Nephron (organoid): ENCODE results near the gene MYO3B.

Experiments
- H3K27ac Mint-ChIP-seq, 3 experiments: 2 replicates each; pipeline ENCODE4 v1.8.0; 2020; ENCODE audit warnings: mixed read lengths in 3 of 3, mild to moderate bottlenecking in 2 of 3, moderate library complexity in 1 of 3
- H3K27me3 Mint-ChIP-seq: 2 replicates; pipeline ENCODE4 v1.8.0; 2021; ENCODE audit warnings: low read depth, mild to moderate bottlenecking, moderate library complexity, mixed read lengths
- H3K36me3 Mint-ChIP-seq: 2 replicates; pipeline ENCODE4 v1.8.0; 2020; ENCODE audit warnings: low read depth, mixed read lengths
- H3K4me1 Mint-ChIP-seq: 2 replicates; pipeline ENCODE4 v1.8.0; 2020; ENCODE audit warnings: mixed read lengths
- H3K4me3 Mint-ChIP-seq, 3 experiments: 2 replicates each; pipeline ENCODE4 v1.8.0; 2020; ENCODE audit warnings: mild to moderate bottlenecking in 3 of 3, mixed read lengths in 3 of 3, moderate library complexity in 2 of 3
- H3K9me3 Mint-ChIP-seq: 2 replicates; pipeline ENCODE4 v1.8.0; 2020; ENCODE audit warnings: mixed read lengths
- TF ChIP-seq, protein P1 (sequence below), 3 experiments: fragments of 200-600 bp; sonication (generic); IDR thresholded peaks; one replicate each; pipeline ENCODE4 v1.5.0; 2021; ENCODE audit warnings: antibody characterized with exemption in 3 of 3; ENCODE audit not compliant: unreplicated experiment in 3 of 3

MYO3B gene

DNA sequence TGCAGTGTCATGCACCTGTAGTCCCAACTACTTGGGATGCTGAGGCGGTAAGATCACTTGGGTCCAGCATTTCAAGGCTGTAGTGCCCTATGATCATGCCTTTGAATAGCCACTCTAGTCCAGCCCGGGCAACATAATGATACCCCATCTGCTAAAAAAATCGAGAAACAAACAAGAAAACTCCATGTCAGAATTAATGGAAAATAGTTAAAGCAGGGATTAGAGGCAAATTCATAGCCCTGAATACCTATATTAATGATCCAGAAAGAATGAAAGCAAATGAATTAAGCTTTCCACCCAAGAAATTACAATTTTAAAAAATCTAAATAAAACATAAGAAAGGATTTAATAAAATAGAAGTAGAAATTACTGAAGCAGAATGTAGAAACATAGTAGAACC, 143.0 kb downstream of the MYO3B start:
- peaks cover 7% of the 10 kb centered on the region for H3K36me3 Mint-ChIP-seq
- peaks cover 31% of the 10 kb centered on the region for H3K9me3 Mint-ChIP-seq
- TF ChIP-seq, protein P1, sequence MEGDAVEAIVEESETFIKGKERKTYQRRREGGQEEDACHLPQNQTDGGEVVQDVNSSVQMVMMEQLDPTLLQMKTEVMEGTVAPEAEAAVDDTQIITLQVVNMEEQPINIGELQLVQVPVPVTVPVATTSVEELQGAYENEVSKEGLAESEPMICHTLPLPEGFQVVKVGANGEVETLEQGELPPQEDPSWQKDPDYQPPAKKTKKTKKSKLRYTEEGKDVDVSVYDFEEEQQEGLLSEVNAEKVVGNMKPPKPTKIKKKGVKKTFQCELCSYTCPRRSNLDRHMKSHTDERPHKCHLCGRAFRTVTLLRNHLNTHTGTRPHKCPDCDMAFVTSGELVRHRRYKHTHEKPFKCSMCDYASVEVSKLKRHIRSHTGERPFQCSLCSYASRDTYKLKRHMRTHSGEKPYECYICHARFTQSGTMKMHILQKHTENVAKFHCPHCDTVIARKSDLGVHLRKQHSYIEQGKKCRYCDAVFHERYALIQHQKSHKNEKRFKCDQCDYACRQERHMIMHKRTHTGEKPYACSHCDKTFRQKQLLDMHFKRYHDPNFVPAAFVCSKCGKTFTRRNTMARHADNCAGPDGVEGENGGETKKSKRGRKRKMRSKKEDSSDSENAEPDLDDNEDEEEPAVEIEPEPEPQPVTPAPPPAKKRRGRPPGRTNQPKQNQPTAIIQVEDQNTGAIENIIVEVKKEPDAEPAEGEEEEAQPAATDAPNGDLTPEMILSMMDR (IDR thresholded peaks at IDR 0.05; ENCODE audit: unreplicated experiment in 3 of 3) = no peak
- no peak overlapping the region for H3K4me3 Mint-ChIP-seq
- H3K27me3 Mint-ChIP-seq = peaks cover 22% of the 10 kb centered on the region
- H3K27ac Mint-ChIP-seq = no peak overlapping the region
- H3K4me1 Mint-ChIP-seq = no peaks in the 10 kb centered on the region

DNA sequence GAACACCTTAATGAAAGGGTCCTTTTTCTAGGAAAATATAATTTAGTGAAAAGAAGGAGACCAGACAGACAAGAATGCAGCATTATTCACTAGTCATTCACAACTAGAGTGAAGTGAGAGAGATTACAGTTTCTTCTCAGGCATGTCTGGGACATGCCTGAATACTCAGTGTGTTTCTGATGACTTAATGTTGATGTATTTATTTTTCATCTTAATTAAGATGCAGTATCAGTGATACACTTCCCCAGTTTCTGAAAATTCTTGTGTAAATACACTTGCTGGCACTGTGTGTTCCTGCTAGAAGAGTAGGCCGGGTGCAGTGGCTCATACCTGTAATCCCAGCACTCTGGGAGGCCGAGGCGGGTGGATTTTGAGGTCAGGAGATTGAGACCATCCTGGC, 143.6 kb downstream of the MYO3B start:
- H3K9me3 Mint-ChIP-seq = peaks cover 31% of the 10 kb centered on the region
- H3K27ac Mint-ChIP-seq = no peak overlapping the region
- no peak overlapping the region for H3K4me3 Mint-ChIP-seq
- H3K36me3 Mint-ChIP-seq = peaks cover 7% of the 10 kb centered on the region
- TF ChIP-seq, protein P1 (IDR thresholded peaks at IDR 0.05; ENCODE audit: unreplicated experiment in 3 of 3) = no peak
- H3K27me3 Mint-ChIP-seq = peaks cover 22% of the 10 kb centered on the region
- H3K4me1 Mint-ChIP-seq = no peaks in the 10 kb centered on the region

DNA sequence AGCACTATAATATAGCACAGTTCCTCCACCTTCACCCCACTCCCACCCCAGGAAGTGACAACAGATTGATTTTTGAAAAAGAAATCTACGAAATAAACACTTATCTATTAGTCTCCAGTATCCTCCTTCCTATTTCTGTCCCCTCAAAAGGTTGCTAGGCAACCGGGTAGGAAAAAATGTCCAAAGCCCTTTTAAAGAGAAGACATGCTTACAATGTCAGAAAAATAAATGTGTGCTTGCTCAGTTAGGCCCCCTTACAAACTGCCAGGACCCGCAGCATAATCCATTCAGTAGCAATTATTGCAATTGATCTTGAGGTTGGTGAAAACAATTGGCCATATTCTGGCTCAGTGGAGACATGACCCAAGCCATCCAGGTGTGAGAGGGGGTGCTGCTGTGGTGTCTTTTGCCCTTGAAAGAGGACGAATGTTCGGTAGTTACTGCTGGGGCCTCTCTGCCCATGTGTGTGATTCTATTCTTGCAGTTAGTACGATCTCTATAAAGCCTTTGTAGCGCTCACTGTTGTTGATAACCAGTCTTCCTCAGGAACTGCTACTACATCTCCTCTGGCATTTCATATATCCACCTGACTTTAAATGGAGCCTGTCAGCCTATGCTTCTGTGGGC, 144.3 kb downstream of the MYO3B start:
- Mint-ChIP-seq H3K36me3 (peaks cover 7% of the 10 kb centered on the region), H3K27me3 (peaks cover 26% of the 10 kb centered on the region), H3K27ac (no peak overlapping the region), H3K4me1 (no peaks in the 10 kb centered on the region), H3K9me3 (peaks cover 28% of the 10 kb centered on the region), H3K4me3 (no peak overlapping the region)
- TF ChIP-seq, protein P1 (IDR thresholded peaks at IDR 0.05; ENCODE audit: unreplicated experiment in 3 of 3) = no peak

DNA sequence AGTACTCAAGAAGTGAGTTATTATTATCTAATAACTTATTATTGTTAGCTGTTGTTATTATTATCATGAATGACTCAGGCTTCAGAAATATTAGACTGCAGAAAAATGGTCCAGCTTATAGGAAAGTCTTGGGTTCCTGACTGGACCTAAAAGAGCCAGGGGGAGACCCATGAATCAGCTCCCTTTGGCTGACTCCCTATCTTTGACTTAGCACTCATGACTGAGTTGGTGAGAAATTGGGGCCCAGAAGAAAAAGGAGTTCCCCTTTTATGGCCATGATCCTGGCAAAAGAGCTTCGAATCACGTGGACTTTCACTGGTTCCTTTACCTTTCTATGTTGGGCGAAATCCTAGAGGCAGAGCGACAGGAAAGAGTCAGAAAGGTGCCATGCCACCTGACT, 145.8 kb downstream of the MYO3B start:
- TF ChIP-seq, protein P1 (IDR thresholded peaks at IDR 0.05; ENCODE audit: unreplicated experiment in 3 of 3) = no peak
- Mint-ChIP-seq H3K27ac (no peak overlapping the region), H3K36me3 (peaks cover 7% of the 10 kb centered on the region), H3K4me1 (no peaks in the 10 kb centered on the region), H3K27me3 (peaks cover 28% of the 10 kb centered on the region), H3K4me3 (no peak overlapping the region), H3K9me3 (peaks cover 22% of the 10 kb centered on the region)

DNA sequence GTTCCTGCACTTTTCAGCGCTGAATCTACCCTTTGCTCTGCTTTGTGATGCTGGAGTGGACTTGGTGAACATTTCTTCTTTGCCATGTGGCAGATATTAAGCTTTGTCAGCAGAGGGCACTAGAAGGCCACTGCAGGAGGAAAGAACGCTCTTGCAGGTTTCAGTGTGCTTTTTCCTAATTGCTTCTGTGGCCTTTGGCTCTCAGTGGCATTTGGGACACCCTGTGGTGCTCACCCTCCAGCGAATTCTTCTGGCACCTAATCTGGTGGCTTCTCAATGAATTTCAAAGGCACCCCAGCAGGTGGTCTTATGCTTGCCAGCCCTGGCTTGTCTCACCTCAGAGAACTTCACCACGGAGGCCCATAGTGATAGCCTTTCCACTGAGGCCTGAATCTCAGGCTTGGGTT, 146.7 kb downstream of the MYO3B start:
- Mint-ChIP-seq H3K4me1 (no peaks in the 10 kb centered on the region), H3K4me3 (no peak overlapping the region), H3K36me3 (peaks cover 7% of the 10 kb centered on the region), H3K27ac (no peak overlapping the region), H3K9me3 (peaks cover 16% of the 10 kb centered on the region), H3K27me3 (peaks cover 28% of the 10 kb centered on the region)
- TF ChIP-seq, protein P1 (IDR thresholded peaks at IDR 0.05; ENCODE audit: unreplicated experiment in 3 of 3) = peak; percentile 64 to 71 (median 66)

DNA sequence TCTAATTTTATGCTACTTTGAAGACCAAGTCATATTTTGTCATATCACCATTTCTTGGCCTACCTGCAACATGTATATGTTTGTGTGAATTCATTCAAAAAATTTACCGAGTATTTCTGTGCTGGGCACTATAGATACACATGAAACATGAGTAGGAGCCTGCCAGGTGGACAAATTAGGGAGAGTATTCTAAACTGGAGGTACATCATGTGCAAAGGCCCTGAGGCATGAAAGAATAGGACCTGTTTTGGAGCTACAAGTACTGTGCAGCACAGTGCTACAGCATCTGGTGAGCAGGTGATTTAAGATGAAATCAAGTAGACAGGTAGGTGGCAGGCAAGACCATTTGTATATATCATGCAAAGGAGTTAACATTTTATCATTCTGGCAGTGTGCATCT, 152.9 kb downstream of the MYO3B start:
- peaks cover 14% of the 10 kb centered on the region for H3K27me3 Mint-ChIP-seq
- TF ChIP-seq, protein P1 (IDR thresholded peaks at IDR 0.05; ENCODE audit: unreplicated experiment in 3 of 3) = no peak
- H3K9me3 Mint-ChIP-seq = peaks cover 13% of the 10 kb centered on the region
- H3K4me3 Mint-ChIP-seq = no peak overlapping the region
- H3K36me3 Mint-ChIP-seq = no peaks in the 10 kb centered on the region
- no peak overlapping the region for H3K27ac Mint-ChIP-seq
- H3K4me1 Mint-ChIP-seq = no peaks in the 10 kb centered on the region
